Memory B cell (primary cell): ENCODE data around the gene MC1R.

Experiments used
- ATAC-seq: fragments of 150-1000 bp; cut with Tn5 transposase; 2 replicates; pipeline ENCODE4 v1.10.0; 2021; ENCODE audit warnings: low read depth, mild to moderate bottlenecking, moderate library complexity
- DNase-seq, 2 donors: peaks; one replicate each; pipeline ENCODE4 v3.0.0; 2022; ENCODE audit warnings: low spot score in 2 of 2
- H3K27ac Mint-ChIP-seq: one replicate; pipeline ENCODE4 v1.8.0; 2022; ENCODE audit warnings: mild to moderate bottlenecking, moderate library complexity, mixed read lengths
- H3K27me3 Mint-ChIP-seq: one replicate; pipeline ENCODE4 v1.8.0; 2022; ENCODE audit warnings: mixed read lengths
- H3K36me3 Mint-ChIP-seq: one replicate; pipeline ENCODE4 v1.8.0; 2022; ENCODE audit warnings: mild to moderate bottlenecking, mixed read lengths
- H3K4me1 Mint-ChIP-seq: one replicate; pipeline ENCODE4 v1.8.0; 2022; ENCODE audit warnings: mixed read lengths
- H3K4me3 Mint-ChIP-seq: one replicate; pipeline ENCODE4 v1.8.0; 2022; ENCODE audit warnings: mild to moderate bottlenecking, moderate library complexity, mixed read lengths
- H3K9me3 Mint-ChIP-seq: one replicate; pipeline ENCODE4 v1.8.0; 2022; ENCODE audit warnings: mixed read lengths

The MC1R gene

DNA sequence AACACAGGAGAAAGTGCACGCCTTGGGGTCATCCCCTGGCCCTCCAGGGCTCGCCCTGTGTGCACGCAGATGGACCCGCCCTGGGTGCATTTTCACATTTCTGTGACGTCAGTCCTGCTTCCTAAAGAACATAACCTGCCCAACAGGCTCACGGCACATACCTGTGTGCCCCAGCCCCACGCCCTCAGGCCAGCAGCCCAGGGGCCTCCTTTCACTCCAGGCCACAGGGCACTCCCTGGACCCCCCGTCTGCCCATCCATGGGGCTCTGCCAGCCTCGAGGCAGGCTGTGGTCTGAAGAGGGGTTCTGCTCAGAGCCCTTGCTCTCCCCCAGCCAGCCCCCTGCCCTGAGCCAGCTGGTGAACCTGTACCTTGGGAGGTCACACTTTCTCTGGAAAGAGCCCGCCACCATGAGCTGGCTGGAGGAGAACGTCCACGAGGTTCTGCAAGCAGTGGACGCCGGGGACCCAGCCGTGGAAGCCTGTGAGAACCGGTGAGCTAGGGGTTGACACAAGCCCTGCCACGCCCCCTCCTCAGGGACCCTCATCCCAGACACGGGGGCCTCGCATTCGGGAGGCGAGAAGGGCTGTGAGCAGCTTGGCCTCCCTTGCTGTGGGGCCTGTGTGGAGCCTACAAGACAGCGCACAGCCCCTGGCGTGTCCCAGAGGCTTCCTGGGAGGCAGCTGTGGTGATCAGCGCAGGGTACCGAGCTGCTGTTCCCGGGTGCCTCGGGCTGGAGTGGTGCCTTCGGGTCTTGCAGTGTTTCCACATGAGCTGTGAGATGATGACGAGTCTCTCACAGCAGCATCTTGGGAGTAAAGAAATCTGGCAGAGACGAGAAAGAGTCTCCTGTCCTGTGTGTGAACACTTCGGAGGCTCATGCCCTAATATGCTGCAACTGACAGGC lies 13.8 kb upstream of the MC1R start:
- no peak for DNase-seq
- no peak for ATAC-seq
- Mint-ChIP-seq H3K27ac (no peak overlapping the region), H3K4me3 (no peak overlapping the region), H3K9me3 (no peaks in the 10 kb centered on the region), H3K4me1 (peaks cover 3% of the 10 kb centered on the region), H3K27me3 (no peaks in the 10 kb centered on the region), H3K36me3 (peaks cover 9% of the 10 kb centered on the region)

DNA sequence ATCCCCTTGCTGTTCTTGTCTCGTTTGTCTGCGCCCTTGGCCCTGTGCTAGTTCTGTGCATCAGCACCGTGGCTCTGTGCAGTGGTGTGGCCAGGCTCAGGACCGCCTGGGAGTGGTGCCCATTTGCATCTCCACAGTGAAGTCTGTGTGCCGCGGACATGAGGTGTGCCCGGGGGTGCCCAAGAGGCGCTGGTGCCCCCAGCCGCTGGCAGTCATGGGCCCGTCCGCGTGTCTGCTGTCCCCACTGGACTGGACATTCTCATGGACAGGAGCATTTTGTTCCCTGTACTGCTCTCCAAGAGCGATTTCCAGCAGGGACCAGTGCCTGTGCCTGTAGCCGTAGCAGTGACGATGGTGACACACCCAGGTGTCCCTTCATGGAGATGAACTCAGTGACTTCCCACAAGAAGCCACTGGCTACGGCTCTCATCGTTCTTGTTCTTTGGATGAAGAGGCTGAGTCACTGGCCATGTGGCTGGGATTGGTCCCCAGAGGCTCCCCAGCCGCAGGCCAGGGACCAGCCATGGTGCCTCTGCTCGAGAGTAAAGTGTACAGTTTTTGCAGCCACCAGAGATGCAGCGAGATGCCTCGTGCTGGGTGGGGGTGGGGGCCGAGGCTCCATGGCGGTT lies 13.0 kb upstream of the MC1R start:
- Mint-ChIP-seq H3K27ac (no peak overlapping the region), H3K9me3 (no peaks in the 10 kb centered on the region), H3K27me3 (no peaks in the 10 kb centered on the region), H3K4me1 (peaks cover 3% of the 10 kb centered on the region), H3K36me3 (peaks cover 10% of the 10 kb centered on the region), H3K4me3 (no peak overlapping the region)
- no peak for DNase-seq
- no peak for ATAC-seq

DNA sequence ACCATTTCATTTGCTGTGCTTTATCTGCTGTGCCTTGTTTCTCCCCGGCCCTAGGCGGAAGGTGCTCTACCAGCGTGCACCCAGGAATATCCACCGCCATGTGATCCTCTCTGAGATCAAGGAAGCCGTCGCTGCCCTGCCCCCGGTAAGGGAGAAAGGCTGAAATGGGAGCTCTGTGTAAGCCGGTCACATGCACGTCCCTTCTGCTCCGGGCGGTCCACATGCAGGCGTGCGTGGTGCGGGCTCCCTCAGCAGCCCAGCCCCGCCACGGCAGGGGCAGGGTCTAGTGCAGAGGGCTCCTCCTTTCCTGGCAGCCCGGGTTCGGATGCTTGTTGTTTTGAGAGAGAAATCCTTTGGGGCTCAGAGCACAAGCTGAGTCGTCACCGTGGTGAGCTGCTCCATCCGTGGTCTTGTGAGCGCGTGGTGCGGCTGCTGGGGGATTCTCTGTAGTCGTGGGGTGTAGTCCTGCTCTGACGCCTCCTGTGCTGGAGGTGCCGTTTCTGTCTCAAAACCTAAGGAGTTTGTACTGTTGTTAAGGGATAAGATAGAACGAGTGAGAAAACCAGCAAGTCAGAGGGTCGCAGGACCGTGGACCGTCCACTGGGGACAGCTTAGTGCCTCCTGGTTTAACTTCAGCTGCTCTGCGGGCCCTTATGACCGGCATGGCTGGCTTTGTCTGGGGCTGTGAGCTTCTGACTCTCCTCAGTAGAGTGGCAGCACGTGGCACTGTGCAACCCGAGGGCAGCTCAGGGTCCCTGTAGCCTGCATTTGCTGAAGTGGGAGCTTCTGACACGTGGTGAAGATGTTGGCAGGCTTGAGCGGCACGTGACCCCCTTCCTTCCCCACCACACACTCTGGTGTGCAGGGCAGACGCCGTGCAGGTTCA lies 12.3 kb upstream of the MC1R start:
- Mint-ChIP-seq H3K36me3 (peaks cover 13% of the 10 kb centered on the region), H3K4me3 (no peak overlapping the region), H3K27ac (no peak overlapping the region), H3K27me3 (no peaks in the 10 kb centered on the region), H3K4me1 (peaks cover 3% of the 10 kb centered on the region), H3K9me3 (no peaks in the 10 kb centered on the region)
- ATAC-seq: no peak
- no peak for DNase-seq

DNA sequence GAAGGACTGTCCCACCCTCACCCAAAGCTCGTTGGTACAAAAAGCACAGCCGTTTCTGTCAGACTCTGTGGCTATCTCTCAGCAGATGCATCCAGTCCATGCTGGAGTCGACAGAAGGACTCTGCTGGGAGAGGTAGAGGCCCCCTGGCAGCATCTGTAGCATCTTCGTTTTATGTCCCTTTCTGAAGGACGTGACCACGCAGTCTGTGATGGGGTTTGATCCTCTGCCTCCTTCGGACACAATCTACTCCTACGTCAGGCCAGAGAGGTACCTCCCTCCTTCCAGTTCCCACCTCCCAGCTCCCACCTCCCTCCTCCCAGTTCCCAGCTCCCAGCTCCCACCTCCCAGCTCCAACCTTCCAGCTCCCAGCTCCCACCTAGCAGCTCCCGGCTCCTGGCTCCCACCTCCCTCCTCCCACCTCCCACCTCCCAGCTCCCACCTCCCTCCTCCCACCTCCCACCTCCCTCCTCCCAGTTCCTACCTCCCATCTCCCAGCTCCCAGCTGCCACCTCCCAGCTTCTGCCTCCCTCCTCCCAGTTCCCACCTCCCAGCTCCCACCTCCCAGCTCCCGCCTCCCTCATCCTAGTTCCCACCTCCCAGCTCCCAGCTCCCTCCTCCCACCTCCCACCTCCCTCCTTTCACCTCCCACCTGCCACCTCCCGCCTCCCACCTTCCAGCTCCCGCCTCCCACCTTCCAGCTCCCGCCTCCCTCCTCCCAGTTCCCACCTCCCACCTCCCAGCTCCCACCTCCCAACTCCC lies 11.4 kb upstream of the MC1R start:
- no peaks in the 10 kb centered on the region for H3K9me3 Mint-ChIP-seq
- peaks cover 14% of the 10 kb centered on the region for H3K36me3 Mint-ChIP-seq
- no peak overlapping the region for H3K27ac Mint-ChIP-seq
- peaks cover 3% of the 10 kb centered on the region for H3K4me1 Mint-ChIP-seq
- no peak overlapping the region for H3K4me3 Mint-ChIP-seq
- ATAC-seq (no peak), DNase-seq (no peak)
- no peaks in the 10 kb centered on the region for H3K27me3 Mint-ChIP-seq

DNA sequence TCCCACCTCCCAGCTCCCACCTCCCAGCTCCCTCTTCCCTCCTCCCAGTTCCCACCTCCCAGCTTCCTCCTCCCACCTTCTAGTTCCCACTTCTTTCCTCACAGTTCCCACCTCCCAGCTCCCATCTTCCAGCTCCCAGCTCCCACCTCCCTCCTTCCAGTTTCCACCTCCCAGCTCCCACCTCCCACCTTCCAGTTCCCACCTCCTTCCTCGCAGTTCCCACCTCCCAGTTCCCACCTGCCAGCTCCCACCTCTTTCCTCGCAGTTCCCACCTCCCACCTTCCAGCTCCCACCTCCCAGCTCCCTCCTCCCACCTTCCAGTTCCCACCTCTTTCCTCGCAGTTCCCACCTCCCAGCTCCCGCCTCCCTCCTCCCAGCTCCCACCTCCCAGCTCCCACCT lies 10.4 kb upstream of the MC1R start:
- ATAC-seq: no peak
- H3K27me3 Mint-ChIP-seq: no peaks in the 10 kb centered on the region
- H3K36me3 Mint-ChIP-seq: peaks cover 14% of the 10 kb centered on the region
- no peak for DNase-seq
- H3K4me3 Mint-ChIP-seq: no peak overlapping the region
- H3K9me3 Mint-ChIP-seq: no peaks in the 10 kb centered on the region
- peaks cover 3% of the 10 kb centered on the region for H3K4me1 Mint-ChIP-seq
- H3K27ac Mint-ChIP-seq: no peak overlapping the region

DNA sequence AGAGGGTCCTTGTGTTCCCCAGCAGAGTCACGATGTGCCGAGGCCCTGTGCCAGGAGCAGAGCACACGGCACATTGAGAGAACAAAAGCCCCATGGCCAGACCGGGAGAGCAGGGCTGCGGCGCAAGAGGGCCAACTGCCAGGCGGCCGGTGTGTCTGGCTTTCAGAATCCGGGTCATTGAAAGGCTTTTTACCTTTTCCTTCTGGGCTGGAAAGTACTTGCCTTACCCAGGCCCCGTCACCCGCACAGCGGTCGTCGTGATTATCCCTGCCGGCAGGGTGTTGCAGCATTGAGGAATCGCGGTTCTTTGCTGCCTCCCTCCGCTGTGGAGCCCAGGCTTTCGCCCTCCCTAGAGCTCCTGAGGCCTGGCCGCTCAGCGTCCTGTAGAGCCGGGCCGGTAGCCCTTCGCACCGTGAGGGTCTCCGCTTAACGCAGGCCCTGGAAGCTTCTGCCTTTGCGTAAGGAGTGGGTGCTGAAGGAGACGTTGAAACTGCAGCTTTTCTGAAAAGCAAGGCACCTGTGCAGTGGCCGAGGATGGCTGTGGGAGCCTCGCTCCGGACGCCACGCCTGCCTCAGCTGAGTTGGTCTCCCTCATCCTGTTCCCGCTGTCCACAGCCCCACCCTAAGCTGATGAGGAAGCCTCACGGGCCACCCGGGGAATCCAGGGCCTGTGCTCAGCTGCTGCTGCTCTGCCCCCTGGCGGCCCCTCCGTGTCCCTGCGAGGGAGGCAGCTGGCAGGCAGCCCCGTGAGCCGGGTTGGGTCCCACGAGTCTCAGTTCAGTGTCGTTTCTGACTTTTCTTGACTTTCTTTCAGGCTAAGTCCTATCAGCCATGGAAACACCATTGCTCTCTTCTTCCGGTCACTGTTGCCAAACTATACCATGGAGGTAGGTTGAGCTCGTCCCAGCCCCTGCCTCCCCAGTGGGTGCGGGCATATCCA lies 8.6 kb upstream of the MC1R start:
- H3K27me3 Mint-ChIP-seq: no peaks in the 10 kb centered on the region
- ATAC-seq: peak; percentile 87
- peak; percentile 61 to 73 for DNase-seq
- peaks cover 7% of the 10 kb centered on the region for H3K4me1 Mint-ChIP-seq
- no peak overlapping the region for H3K27ac Mint-ChIP-seq
- peaks cover 14% of the 10 kb centered on the region for H3K36me3 Mint-ChIP-seq
- H3K4me3 Mint-ChIP-seq: no peak overlapping the region
- no peaks in the 10 kb centered on the region for H3K9me3 Mint-ChIP-seq

DNA sequence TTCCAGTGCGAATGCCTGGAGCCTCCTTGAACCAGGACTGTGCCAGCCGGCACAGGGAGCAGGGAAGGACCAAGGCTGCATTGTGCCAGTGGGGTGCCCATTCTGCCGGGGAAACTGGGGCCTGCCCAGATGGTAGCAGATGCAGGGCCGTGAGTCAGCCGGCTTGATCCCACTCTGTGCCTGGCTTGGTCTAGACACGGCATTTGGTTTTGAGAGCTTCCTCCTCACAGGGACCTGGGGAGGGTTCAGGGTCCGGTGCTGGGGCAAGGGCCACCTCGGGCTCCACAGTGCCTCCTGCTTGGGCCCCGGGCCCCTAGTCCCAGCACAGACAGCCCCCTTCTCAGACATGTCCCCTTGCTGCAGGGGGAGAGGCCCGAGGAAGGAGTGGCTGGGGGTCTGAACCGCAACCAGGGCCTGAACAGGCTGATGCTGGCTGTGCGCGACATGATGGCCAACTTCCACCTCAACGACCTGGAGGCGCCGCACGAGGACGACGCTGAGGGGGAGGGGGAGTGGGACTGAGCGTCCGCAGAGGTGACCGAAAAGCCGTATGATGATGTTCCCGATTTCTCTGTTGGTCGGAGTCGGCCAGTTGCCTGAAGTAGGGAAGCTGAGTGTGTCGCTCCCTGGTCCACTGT lies 7.8 kb upstream of the MC1R start:
- Mint-ChIP-seq H3K4me1 (peaks cover 7% of the 10 kb centered on the region), H3K36me3 (peaks cover 12% of the 10 kb centered on the region), H3K27ac (no peak overlapping the region), H3K4me3 (no peak overlapping the region), H3K27me3 (no peaks in the 10 kb centered on the region), H3K9me3 (no peaks in the 10 kb centered on the region)
- no peak for DNase-seq
- ATAC-seq: no peak

DNA sequence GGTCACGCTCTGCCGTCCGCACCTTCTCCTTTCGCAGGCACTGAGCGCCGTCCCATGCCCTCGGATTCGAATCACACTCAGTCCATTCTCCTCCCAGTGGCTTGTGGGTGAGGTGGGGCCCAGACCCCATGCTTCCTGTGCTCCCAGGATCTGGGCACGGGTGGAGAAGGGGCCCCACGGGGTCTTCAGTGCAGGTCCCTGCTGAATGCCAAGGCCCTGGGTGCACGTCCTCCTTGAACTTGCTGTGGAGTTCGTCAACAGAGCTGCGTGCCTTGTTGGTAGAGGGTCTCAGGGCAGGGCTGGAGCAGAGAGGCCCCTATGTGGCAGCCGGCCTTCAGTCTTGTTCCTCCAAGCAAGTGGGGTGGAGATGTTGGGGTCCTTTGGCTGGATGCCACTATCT lies 7.3 kb upstream of the MC1R start:
- peaks cover 12% of the 10 kb centered on the region for H3K36me3 Mint-ChIP-seq

DNA sequence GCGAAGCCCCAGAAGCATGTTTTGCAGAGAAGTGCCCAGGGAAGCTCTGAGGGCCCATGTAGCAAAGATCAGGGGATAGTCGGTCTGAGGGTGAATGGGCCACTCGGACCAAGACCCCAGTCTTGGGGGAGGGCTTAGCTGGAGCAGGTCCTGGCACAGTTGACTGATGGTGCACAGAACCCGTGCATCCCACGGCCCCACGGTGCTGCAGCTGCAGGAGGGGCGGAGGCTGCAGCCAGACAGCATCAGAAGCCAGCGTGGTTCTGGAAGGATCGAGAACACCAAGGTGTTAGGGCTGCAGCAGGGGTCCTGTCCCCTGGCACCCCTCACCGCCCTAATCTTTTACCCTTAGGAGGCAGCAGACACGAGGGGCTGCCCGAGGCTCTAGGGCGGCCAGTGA lies 6.5 kb upstream of the MC1R start:
- ATAC-seq (no peak), DNase-seq (no peak)
- no peak overlapping the region for H3K4me3 Mint-ChIP-seq
- no peaks in the 10 kb centered on the region for H3K27me3 Mint-ChIP-seq
- no peak overlapping the region for H3K27ac Mint-ChIP-seq
- H3K9me3 Mint-ChIP-seq: no peaks in the 10 kb centered on the region
- H3K36me3 Mint-ChIP-seq: peaks cover 11% of the 10 kb centered on the region
- H3K4me1 Mint-ChIP-seq: peaks cover 7% of the 10 kb centered on the region

More for the DNA sequence above, 7.3 kb upstream of the MC1R start:
- no peaks in the 10 kb centered on the region for H3K9me3 Mint-ChIP-seq
- peaks cover 7% of the 10 kb centered on the region for H3K4me1 Mint-ChIP-seq
- no peak overlapping the region for H3K27ac Mint-ChIP-seq
- DNase-seq: no peak
- H3K27me3 Mint-ChIP-seq: no peaks in the 10 kb centered on the region
- no peak overlapping the region for H3K4me3 Mint-ChIP-seq
- ATAC-seq: no peak

DNA sequence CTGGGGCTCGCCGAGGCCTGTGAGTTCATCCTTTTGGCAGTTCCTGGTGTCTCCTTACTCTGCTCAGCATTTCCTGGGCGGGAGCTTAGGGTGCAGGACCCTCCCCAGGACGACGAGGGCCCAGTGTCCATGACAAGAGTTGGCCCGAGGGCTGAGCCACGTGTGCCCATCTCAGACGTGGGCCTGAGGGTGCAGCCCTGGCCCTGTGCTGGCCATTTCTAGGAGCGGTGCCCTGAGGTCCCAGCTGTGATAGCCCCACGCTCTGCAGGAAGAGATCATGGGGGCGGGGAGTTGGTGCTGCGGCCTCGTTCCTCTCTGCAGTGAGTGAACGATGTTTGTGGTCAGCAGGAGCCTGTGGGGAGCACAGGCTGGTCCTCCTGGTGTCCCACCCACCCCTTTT lies 6.0 kb upstream of the MC1R start:
- H3K27ac Mint-ChIP-seq: no peak overlapping the region
- H3K9me3 Mint-ChIP-seq: no peaks in the 10 kb centered on the region

DNA sequence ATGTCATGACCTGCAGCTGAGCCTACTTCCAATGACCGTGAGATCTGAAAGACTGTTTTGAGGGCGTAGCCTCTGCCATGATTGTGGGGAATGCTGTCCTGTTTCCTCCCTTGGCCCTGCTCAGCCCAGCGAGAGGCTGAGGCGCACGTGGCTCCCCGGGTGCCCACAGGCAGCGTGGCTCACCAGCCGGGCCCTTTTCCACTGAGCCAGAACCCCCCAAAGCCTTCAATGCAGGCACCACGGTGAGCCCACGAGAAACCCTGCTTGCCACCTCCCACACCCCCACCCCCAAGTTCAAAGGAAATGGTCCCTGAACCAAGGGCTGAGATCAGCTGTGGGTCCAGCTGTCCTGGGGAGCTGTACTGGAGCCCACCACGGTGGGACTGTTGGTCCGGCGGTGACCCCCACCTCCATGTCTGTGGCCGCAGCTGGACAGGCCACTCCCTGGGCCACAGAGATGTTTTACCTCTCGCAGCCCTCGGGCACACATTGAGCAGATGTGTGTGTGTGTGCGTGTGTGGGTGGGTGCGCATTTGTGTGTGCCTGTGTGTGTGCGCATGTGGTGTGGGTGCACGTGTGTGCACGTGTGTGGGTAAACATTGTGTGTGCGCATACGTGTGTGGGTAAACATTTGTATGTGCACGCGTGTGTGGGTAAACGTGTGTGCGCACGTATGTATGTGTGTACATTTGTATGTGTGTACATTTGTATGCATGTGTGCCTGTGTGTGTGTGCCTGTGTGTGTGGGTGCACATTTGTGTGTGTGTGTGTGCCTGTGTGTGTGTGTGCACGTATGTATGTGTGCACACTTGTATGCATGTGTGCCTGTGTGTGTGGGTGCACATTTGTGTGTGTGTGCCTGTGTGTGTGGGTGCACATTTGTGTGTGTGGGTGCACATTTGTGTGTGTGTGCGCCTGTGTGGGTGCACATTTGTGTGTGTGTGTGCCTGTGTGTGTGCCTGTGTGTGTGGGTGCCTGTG lies 5.0 kb upstream of the MC1R start:
- DNase-seq (no peak), ATAC-seq (no peak)
- Mint-ChIP-seq H3K27ac (no peak overlapping the region), H3K27me3 (peaks cover 1% of the 10 kb centered on the region), H3K9me3 (no peaks in the 10 kb centered on the region), H3K36me3 (peaks cover 9% of the 10 kb centered on the region), H3K4me3 (no peak overlapping the region), H3K4me1 (peaks cover 8% of the 10 kb centered on the region)

More for the DNA sequence above, 6.0 kb upstream of the MC1R start:
- DNase-seq: no peak
- peaks cover 11% of the 10 kb centered on the region for H3K36me3 Mint-ChIP-seq
- H3K27me3 Mint-ChIP-seq: no peaks in the 10 kb centered on the region
- ATAC-seq: no peak
- no peak overlapping the region for H3K4me3 Mint-ChIP-seq
- peaks cover 7% of the 10 kb centered on the region for H3K4me1 Mint-ChIP-seq
